PFSK-1 (cell line): Measurements from ENCODE around the gene FZD8.

Experiments used
- FOXP2 ChIP-seq: optimal IDR thresholded peaks from 2 replicates; pipeline ENCODE3; 2011; ENCODE audit warnings: borderline replicate concordance, control low read depth, inconsistent platforms; ENCODE audit not compliant: insufficient read depth; ENCODE audit errors: extremely low read length, extremely low read depth
- POLR2AphosphoS5 ChIP-seq: IDR thresholded peaks from 2 replicates; pipeline ENCODE4 v1.6.1; 2012; ENCODE audit warnings: low read depth, mild to moderate bottlenecking, control low read depth, low read length, moderate library complexity
- SIN3A ChIP-seq: IDR thresholded peaks from 2 replicates; pipeline ENCODE4 v1.6.1; 2012; ENCODE audit warnings: mild to moderate bottlenecking, low read length, moderate library complexity, borderline replicate concordance; ENCODE audit not compliant: insufficient read depth
- TAF1 ChIP-seq: IDR thresholded peaks from 2 replicates; pipeline ENCODE4 v1.6.1; 2012; ENCODE audit warnings: low read length, control low read depth, borderline replicate concordance; ENCODE audit not compliant: insufficient read depth
- TF ChIP-seq, protein P1 (sequence below), 2 experiments: IDR thresholded peaks; 2 replicates each; pipeline versions ENCODE4 v1.6.1 to v1.8.0; 2011 to 2012; ENCODE audit warnings: low read depth in 2 of 2, low read length in 2 of 2, control low read depth in 1 of 2, inconsistent platforms in 1 of 2, mild to moderate bottlenecking in 1 of 2, moderate library complexity in 1 of 2; ENCODE audit not compliant: insufficient read depth in 1 of 2

The FZD8 gene

GRCh38 chr10:35592441-35592840 is 49.7 kb downstream of the FZD8 start:
- TF ChIP-seq TAF1 (no peak), SIN3A (no peak), FOXP2 (no peak), POLR2AphosphoS5 (no peak)
- TF ChIP-seq, protein P1, sequence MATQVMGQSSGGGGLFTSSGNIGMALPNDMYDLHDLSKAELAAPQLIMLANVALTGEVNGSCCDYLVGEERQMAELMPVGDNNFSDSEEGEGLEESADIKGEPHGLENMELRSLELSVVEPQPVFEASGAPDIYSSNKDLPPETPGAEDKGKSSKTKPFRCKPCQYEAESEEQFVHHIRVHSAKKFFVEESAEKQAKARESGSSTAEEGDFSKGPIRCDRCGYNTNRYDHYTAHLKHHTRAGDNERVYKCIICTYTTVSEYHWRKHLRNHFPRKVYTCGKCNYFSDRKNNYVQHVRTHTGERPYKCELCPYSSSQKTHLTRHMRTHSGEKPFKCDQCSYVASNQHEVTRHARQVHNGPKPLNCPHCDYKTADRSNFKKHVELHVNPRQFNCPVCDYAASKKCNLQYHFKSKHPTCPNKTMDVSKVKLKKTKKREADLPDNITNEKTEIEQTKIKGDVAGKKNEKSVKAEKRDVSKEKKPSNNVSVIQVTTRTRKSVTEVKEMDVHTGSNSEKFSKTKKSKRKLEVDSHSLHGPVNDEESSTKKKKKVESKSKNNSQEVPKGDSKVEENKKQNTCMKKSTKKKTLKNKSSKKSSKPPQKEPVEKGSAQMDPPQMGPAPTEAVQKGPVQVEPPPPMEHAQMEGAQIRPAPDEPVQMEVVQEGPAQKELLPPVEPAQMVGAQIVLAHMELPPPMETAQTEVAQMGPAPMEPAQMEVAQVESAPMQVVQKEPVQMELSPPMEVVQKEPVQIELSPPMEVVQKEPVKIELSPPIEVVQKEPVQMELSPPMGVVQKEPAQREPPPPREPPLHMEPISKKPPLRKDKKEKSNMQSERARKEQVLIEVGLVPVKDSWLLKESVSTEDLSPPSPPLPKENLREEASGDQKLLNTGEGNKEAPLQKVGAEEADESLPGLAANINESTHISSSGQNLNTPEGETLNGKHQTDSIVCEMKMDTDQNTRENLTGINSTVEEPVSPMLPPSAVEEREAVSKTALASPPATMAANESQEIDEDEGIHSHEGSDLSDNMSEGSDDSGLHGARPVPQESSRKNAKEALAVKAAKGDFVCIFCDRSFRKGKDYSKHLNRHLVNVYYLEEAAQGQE (IDR thresholded peaks at IDR 0.05; ENCODE audit: insufficient read depth in 1 of 2, low read depth in 2 of 2, low read length in 2 of 2), result no peak

GRCh38 chr10:35588836-35589235 is 53.3 kb downstream of the FZD8 start:
- TF ChIP-seq POLR2AphosphoS5, result no peak
